Upper lobe of left lung (tissue), 4 donors: ENCODE measurements around the gene MCF2L2.

Experiments used
- CTCF ChIP-seq, 6 experiments: fragments of 450-650 bp in 4 of 6; fragments of 200-600 bp in 2 of 6; sonication (generic) in 2 of 6; IDR thresholded peaks; one replicate each; pipeline ENCODE4 v1.5.1; 2016 to 2019; ENCODE audit warnings: antibody characterized with exemption in 6 of 6
- POLR2AphosphoS5 ChIP-seq, 2 donors: sonication (generic); formaldehyde crosslinking; IDR thresholded peaks; one replicate each; pipeline ENCODE4 v1.5.1; 2017; ENCODE audit warnings: antibody characterized with exemption in 2 of 2

- no peak for TF ChIP-seq CTCF (IDR thresholded peaks at IDR 0.05)
- peak in 1 of 2 donors; percentile 53 for TF ChIP-seq POLR2AphosphoS5 (IDR thresholded peaks at IDR 0.05)
Observed at GRCh38 chr3:183306798-183307671, 121.4 kb downstream of the MCF2L2 start.
